Rectal smooth muscle tissue (tissue), 1 donor: ENCODE results near the gene HOXB7.

Experiments
- H3K27ac ChIP-seq: one replicate; pipeline ENCODE4 v1.7.0; 2013; ENCODE audit warnings: low read depth, low read length, inconsistent platforms
- H3K27me3 ChIP-seq: one replicate; pipeline ENCODE4 v1.7.0; 2013; ENCODE audit warnings: low read length; ENCODE audit not compliant: control insufficient read depth, insufficient read depth
- H3K36me3 ChIP-seq: one replicate; pipeline ENCODE4 v1.7.0; 2013; ENCODE audit warnings: low read length; ENCODE audit not compliant: control insufficient read depth, insufficient read depth
- H3K4me1 ChIP-seq: one replicate; pipeline ENCODE4 v1.7.0; 2013; ENCODE audit warnings: low read length; ENCODE audit not compliant: control insufficient read depth, insufficient read depth
- H3K4me3 ChIP-seq: one replicate; pipeline ENCODE4 v1.7.0; 2013; ENCODE audit warnings: low read length
- H3K9ac ChIP-seq: one replicate; pipeline ENCODE4 v1.7.0; 2013; ENCODE audit warnings: low read length

Gene HOXB7

GRCh38 chr17:48582750-48583069 is 28.1 kb downstream of the HOXB7 start:
- Histone ChIP-seq H3K9ac (no peak overlapping the region), H3K27me3 (no peaks in the 10 kb centered on the region)

GRCh38 chr17:48579760-48580554 is 30.9 kb downstream of the HOXB7 start:
- H3K27me3 ChIP-seq, result no peaks in the 10 kb centered on the region
- peak overlapping the region; percentile 90 for H3K27ac ChIP-seq
- H3K36me3 ChIP-seq, result no peaks in the 10 kb centered on the region
- no peak overlapping the region for H3K9ac ChIP-seq
- peaks cover 36% of the 10 kb centered on the region for H3K4me1 ChIP-seq
- peak overlapping the region; percentile 81 for H3K4me3 ChIP-seq

More at GRCh38 chr17:48582750-48583069, 28.1 kb downstream of the HOXB7 start:
- Histone ChIP-seq H3K27ac (peak overlapping the region; percentile 90), H3K36me3 (no peaks in the 10 kb centered on the region), H3K4me3 (peak overlapping the region; percentile 81), H3K4me1 (peaks cover 39% of the 10 kb centered on the region)

DNA sequence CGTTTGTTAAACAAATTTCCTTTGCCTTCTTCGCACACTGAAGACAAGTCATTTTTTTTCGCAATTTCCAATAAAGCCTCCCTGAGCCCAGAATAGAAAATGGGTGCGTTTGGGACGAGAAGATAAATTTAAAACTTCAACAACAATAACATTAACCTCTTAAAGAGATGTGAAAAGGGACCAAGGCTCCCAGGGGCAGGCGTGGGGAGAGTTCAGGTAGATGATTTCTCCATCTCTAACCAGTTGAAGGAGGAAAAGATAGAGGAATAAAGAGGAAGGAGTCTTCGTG is 31.4 kb downstream of the HOXB7 start:
- Histone ChIP-seq H3K4me3 (peak overlapping the region; percentile 81), H3K27me3 (no peaks in the 10 kb centered on the region), H3K9ac (no peak overlapping the region), H3K36me3 (no peaks in the 10 kb centered on the region), H3K27ac (peak overlapping the region; percentile 90), H3K4me1 (peaks cover 38% of the 10 kb centered on the region)

GRCh38 chr17:48578616-48579470 is 32.0 kb downstream of the HOXB7 start:
- Histone ChIP-seq H3K4me1 (peaks cover 38% of the 10 kb centered on the region), H3K27ac (peak overlapping the region; percentile 90), H3K9ac (peak overlapping the region; percentile 49), H3K36me3 (no peaks in the 10 kb centered on the region), H3K27me3 (no peaks in the 10 kb centered on the region), H3K4me3 (peak overlapping the region; percentile 81)

DNA sequence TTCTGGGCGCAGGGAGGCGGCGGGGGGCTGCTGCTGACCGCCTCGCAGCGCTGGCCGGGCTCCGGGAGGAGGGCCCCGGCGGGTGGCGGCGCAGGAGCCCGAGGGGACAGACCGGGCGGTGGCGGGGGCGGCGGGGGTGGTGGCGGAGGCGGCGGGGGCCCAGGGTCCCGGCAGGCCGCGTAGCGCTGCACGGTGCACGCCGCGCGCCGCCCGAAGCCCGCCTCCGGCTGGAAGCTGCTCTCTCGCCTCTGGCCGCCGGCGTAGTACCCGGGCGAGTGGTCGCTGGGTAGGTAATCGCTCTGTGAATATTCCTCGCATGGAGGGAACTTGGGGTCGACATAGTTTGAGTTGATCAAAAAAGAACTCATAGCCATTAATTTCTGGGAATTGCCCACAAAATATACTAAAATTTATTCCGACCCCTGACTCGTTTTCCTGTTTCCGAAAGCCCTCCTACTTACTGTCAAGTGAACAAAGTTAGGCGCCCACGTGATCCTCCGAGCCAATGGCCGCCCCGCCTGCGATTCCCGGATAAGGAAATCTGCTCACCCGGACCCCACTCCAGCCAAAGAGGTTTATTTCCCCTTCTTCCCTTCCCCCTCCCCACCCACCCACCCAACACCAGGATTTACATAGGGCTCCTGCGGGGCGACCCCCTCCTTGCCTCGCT is 32.7 kb downstream of the HOXB7 start, which contains the start of gene HOXB4:
Gene HOXB4 (minus strand): TSS at position 405 of the 670 bp plus-strand sequence. CDS start 31 bp downstream, at position 374.
- no peaks in the 10 kb centered on the region for H3K36me3 ChIP-seq
- H3K9ac ChIP-seq, result peak within 1 kb of the TSS; percentile 58
- peak within 1 kb of the TSS; percentile 81 for H3K4me3 ChIP-seq
- peak within 1 kb of the TSS; percentile 94 for H3K27ac ChIP-seq
- no peaks in the 10 kb centered on the region for H3K27me3 ChIP-seq
- H3K4me1 ChIP-seq, result peaks cover 38% of the 10 kb centered on the region

DNA sequence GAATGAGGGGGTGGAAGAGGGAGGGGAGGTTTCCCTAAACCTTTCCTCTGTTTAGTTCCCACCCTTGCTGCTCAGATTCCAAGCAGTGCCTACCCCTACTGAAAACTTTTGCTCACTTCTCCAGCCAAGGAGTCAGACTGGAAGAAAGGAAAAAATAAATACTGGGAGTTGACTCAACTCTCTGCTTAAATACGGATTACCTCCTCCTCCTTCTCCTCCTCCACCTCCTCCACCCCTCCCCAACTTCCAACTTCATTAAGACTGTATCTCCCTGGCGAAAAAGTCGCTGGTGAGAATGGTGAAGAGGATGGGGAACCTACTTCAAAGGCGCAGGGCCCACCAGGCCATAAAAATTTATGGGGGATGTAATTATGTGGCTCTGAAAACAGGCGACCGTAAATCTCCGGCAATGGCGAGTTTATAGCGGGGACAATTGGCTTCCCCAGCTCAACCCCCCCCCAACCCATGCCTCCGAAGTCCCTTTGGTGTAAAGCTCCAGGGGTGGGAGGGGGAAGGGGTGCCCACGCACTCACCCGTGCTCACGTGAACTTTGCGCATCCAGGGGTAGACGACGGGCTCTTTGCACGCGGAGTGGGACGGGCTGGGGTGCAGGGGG is 33.4 kb downstream of the HOXB7 start:
- peak overlapping the region; percentile 65 for H3K4me3 ChIP-seq
- H3K36me3 ChIP-seq, result no peaks in the 10 kb centered on the region
- H3K9ac ChIP-seq, result peak overlapping the region; percentile 28
- no peaks in the 10 kb centered on the region for H3K27me3 ChIP-seq
- H3K27ac ChIP-seq, result peak overlapping the region; percentile 94
- H3K4me1 ChIP-seq, result peaks cover 40% of the 10 kb centered on the region

DNA sequence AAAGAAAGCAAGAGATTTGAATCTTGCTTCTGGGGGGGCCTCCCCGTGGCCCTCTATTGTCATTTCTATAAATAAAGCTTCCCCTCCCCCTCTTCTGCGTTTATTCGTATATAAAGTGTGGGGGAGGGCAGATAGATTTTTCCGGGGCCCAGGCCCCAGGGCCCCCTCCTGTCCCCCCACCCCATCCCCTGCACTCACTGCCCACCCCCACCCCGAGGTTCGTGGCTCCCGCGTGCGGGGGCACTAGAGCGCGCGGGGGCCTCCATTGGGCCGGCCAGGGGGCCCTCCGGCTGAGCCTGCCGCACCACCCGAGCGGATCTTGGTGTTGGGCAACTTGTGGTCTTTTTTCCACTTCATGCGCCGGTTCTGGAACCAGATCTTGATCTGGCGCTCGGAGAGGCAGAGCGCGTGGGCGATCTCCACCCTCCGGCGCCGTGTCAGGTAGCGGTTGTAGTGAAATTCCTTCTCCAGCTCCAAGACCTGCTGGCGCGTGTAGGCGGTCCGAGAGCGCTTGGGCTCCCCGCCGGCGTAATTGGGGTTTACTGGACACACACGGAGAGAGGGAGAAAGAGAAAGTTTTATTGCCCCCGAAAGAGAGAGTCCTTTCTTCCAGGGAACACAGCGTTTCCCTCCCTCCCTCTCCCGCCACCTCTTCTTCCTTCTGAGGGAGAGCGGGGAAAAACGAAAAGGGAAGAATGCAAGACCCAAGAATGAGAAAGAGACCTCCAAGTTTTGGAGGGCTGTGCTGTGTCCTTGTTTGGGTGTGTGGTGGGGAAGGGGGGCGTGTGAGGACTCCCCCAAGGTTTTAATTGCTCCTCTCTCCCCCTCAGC is 34.1 kb downstream of the HOXB7 start:
- H3K27ac ChIP-seq, result peak overlapping the region; percentile 94

DNA sequence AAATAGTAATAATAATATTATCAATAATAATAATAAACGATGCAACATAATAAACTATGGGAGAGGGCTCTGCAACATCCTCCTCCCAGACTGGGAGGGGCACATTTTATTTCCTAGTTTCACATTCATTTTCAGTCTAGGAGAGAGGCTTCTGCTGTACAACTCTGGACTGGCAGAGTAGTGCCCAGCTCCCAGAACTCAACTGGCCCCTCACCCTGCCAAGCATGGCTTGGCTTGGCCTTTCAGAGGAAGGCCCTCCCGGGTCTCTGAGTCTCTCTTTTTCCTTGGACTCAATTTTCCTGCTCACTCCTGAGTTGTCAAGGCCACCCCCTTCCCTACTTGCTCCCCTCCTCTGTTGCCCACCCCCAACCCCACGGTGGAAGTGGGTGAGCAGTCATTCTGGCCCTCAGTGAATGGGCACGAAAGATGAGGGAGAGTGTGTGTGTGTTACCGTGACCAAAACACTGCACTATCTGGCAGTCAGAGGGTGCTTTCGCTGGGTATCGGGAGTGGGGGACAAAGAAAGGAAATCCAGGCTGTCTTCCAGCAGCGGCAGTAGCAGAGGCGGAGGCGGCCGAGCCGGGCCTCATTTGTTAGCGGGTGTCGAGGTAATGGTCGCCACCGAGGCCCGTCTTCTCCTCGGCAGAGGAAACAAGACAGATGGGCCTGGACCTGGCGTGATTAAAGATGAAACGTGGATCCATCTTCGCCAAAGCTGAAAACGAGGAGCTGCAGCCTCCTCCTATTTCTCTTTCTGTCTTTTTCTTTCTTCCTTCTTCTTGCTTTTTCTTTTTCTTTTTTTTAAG is 34.9 kb downstream of the HOXB7 start:
- Histone ChIP-seq H3K4me1 (peaks cover 46% of the 10 kb centered on the region), H3K36me3 (no peaks in the 10 kb centered on the region), H3K27ac (peak overlapping the region; percentile 94), H3K9ac (peak overlapping the region; percentile 0), H3K27me3 (no peaks in the 10 kb centered on the region), H3K4me3 (peak overlapping the region; percentile 20)

More for the DNA sequence above, 34.1 kb downstream of the HOXB7 start:
- peaks cover 47% of the 10 kb centered on the region for H3K4me1 ChIP-seq
- no peaks in the 10 kb centered on the region for H3K27me3 ChIP-seq
- peak overlapping the region; percentile 28 for H3K9ac ChIP-seq
- H3K4me3 ChIP-seq, result peak overlapping the region; percentile 65
- H3K36me3 ChIP-seq, result no peaks in the 10 kb centered on the region

DNA sequence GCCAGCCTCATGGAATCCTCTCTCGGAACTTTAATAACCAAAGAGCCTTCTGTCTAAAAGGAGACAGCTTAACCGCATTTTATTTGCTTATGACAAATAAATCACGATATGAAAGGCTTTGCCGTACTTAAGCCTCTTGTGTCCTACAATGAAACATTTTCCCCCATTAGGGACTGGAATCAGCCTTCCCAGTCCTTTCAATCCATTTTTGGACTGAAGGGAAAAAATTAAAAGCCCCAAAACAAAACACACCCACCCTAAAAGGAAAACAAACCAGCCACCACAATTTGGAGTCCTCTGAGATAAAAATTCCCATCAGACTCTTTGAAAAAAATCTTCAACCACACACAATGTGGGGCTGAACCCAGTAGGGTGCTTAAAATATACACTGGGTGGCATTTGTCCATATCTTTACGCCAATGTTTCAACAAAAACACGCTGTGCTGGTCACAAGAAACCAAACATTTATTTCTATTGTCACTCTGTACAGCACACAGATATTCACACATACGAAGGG is 35.7 kb downstream of the HOXB7 start:
- no peaks in the 10 kb centered on the region for H3K27me3 ChIP-seq
- H3K27ac ChIP-seq, result peak overlapping the region; percentile 94
- peaks cover 47% of the 10 kb centered on the region for H3K4me1 ChIP-seq
- H3K36me3 ChIP-seq, result no peaks in the 10 kb centered on the region
- H3K9ac ChIP-seq, result no peak overlapping the region
- no peak overlapping the region for H3K4me3 ChIP-seq

DNA sequence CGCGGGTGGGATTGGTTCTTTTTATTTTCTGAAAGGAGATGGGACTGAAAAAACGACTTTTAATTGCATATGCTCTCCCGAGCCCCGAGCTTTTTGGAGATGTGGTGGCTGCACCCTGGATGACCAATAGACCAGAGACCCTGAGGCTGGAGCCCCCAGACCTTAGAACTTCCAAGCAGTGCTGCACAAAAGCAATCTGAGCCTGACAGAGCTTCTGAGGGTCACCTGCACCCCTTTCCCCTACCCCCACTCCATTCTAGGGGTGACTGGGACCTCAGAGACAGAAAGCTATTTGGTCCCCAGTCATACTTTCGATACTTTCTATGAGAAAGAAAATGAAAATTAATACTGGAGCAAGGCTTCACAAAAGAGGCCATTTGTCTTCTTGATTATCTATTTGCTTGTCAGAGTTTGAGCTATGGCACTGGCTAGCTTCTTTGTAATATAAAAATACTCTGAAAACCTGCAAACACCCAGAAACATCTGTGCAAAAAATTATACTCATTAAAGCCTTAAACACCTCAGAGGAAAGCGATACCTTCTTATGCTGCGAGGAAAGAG is 36.2 kb downstream of the HOXB7 start:
- H3K27ac ChIP-seq, result peak overlapping the region; percentile 94
- no peak overlapping the region for H3K4me3 ChIP-seq
- no peaks in the 10 kb centered on the region for H3K27me3 ChIP-seq

More for the DNA sequence above, 36.2 kb downstream of the HOXB7 start:
- peaks cover 52% of the 10 kb centered on the region for H3K4me1 ChIP-seq
- H3K36me3 ChIP-seq, result no peaks in the 10 kb centered on the region
- H3K9ac ChIP-seq, result no peak overlapping the region
